Measurements from ENCODE around the gene ATG7.

GRCh38 chr3:11310258-11310657 is 38.1 kb downstream of the ATG7 start:
- no peak for TF ChIP-seq CTCF (IDR thresholded peaks at IDR 0.05; ENCODE audit: insufficient read depth, low read length, poor library complexity, severe bottlenecking)
- TF ChIP-seq EZH2phosphoT487 (conservative IDR thresholded peaks at IDR 0.05; ENCODE audit: low read length), result no peak

Measured in SU-DHL-6 (cell line).